Type B pancreatic cell (in vitro differentiated cells): ENCODE results near the gene MN1. TPM values are rescaled to one million over a fixed set of nuclear protein-coding genes. Genes with fewer than 3 reads are reported as not detected.
A peak's percentile ranks its signal among the peaks of the same experiment; 100 is the strongest.

Experiments used
- DNase-seq: peaks from one replicate; pipeline ENCODE4 v3.0.0; 2021; ENCODE audit warnings: mixed read lengths; ENCODE audit not compliant: unreplicated experiment; ENCODE audit errors: extremely low spot score
- H3K27ac Mint-ChIP-seq: 2 replicates; pipeline ENCODE4 v1.8.0; 2021; ENCODE audit warnings: mild to moderate bottlenecking, mixed read lengths
- H3K27me3 Mint-ChIP-seq: 2 replicates; pipeline ENCODE4 v1.8.0; 2021; ENCODE audit warnings: mixed read lengths
- H3K36me3 Mint-ChIP-seq: 2 replicates; pipeline ENCODE4 v1.8.0; 2021; ENCODE audit warnings: mixed read lengths
- H3K4me1 Mint-ChIP-seq: one replicate; pipeline ENCODE4 v1.8.0; 2021; ENCODE audit warnings: mixed read lengths; ENCODE audit not compliant: unreplicated experiment
- H3K4me3 Mint-ChIP-seq: 2 replicates; pipeline ENCODE4 v1.8.0; 2021; ENCODE audit warnings: mild to moderate bottlenecking, mixed read lengths
- H3K9me3 Mint-ChIP-seq: 2 replicates; pipeline ENCODE4 v1.8.0; 2021; ENCODE audit warnings: mixed read lengths
- total RNA-seq: library from RNA; stranded (reverse); gene quantifications from 2 replicates; pipeline ENCODE4 v1.2.1, GENCODE V29; 2021; ENCODE audit warnings: low replicate concordance
- TF ChIP-seq, protein P1 (sequence below): fragments of 200-600 bp; sonication (generic); conservative IDR thresholded peaks from 2 replicates; pipeline ENCODE4 v1.5.0; 2021; ENCODE audit warnings: antibody characterized with exemption, mild to moderate bottlenecking

Gene MN1
- total RNA-seq, 1 donor from 2014 or later = 17.0 TPM

DNA sequence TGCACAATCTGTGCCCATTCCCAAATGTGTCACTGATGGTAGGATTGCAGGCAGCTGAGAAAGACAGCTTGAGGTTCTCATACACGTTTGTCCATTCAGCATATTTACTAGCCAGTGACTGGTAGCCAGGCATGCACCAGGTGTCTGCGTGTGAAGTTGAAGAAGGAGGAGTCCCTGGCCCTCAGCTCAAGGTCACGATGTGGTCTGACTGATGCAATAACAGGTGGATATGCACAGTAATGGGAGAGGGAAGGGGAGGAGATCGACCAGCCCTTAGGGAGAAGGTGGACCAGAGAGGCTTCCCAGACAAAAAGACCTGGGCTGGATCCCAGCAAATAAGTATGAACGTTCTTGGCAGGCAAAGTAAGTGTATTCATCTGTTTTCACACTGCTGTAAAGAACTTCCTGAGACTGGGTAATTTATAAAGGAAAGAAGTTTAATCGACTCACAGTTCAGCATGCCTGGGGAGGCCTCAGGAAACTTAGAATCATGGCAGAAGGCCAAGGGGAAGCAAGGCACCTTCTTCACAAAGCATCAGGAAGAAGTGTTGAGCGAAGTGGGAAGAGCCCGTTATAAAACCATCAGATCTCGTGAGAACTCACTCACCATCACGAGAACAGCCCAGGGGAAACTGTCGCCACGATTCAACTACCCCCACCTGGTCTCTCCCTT, 96.0 kb downstream of the MN1 start:
- Mint-ChIP-seq H3K27me3 (peaks cover 10% of the 10 kb centered on the region), H3K9me3 (no peaks in the 10 kb centered on the region), H3K4me1 (peaks cover 16% of the 10 kb centered on the region), H3K27ac (no peak overlapping the region), H3K4me3 (no peak overlapping the region), H3K36me3 (no peaks in the 10 kb centered on the region)
- no peak for DNase-seq
- TF ChIP-seq, protein P1, sequence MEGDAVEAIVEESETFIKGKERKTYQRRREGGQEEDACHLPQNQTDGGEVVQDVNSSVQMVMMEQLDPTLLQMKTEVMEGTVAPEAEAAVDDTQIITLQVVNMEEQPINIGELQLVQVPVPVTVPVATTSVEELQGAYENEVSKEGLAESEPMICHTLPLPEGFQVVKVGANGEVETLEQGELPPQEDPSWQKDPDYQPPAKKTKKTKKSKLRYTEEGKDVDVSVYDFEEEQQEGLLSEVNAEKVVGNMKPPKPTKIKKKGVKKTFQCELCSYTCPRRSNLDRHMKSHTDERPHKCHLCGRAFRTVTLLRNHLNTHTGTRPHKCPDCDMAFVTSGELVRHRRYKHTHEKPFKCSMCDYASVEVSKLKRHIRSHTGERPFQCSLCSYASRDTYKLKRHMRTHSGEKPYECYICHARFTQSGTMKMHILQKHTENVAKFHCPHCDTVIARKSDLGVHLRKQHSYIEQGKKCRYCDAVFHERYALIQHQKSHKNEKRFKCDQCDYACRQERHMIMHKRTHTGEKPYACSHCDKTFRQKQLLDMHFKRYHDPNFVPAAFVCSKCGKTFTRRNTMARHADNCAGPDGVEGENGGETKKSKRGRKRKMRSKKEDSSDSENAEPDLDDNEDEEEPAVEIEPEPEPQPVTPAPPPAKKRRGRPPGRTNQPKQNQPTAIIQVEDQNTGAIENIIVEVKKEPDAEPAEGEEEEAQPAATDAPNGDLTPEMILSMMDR = no peak

GRCh38 chr22:27704581-27704980, 97.0 kb downstream of the MN1 start:
- Mint-ChIP-seq H3K27ac (no peak overlapping the region), H3K36me3 (no peaks in the 10 kb centered on the region), H3K27me3 (peaks cover 5% of the 10 kb centered on the region), H3K4me1 (peaks cover 21% of the 10 kb centered on the region), H3K4me3 (no peak overlapping the region), H3K9me3 (no peaks in the 10 kb centered on the region)
- DNase-seq = no peak
- TF ChIP-seq, protein P1 = no peak

- H3K4me1 Mint-ChIP-seq = peaks cover 20% of the 10 kb centered on the region
- H3K4me3 Mint-ChIP-seq = no peak overlapping the region
- DNase-seq = no peak
- peak overlapping the region; percentile 10 for H3K27ac Mint-ChIP-seq
- H3K36me3 Mint-ChIP-seq = no peaks in the 10 kb centered on the region
- peaks cover 6% of the 10 kb centered on the region for H3K9me3 Mint-ChIP-seq
- TF ChIP-seq, protein P1 = no peak
- peaks cover 13% of the 10 kb centered on the region for H3K27me3 Mint-ChIP-seq
Measured at GRCh38 chr22:27699383-27700019, 102.1 kb downstream of the MN1 start.

GRCh38 chr22:27698813-27699212, 102.7 kb downstream of the MN1 start:
- Mint-ChIP-seq H3K27ac (no peak overlapping the region), H3K27me3 (peaks cover 13% of the 10 kb centered on the region), H3K9me3 (peaks cover 6% of the 10 kb centered on the region), H3K4me3 (no peak overlapping the region), H3K36me3 (no peaks in the 10 kb centered on the region), H3K4me1 (peaks cover 20% of the 10 kb centered on the region)
- TF ChIP-seq, protein P1 = no peak
- no peak for DNase-seq

Other genes with a start within 250 kb of the MN1 start
- 64.4 and 73.2 TPM in 2 replicates for gene PITPNB, start 117.5 kb upstream of the MN1 start, total RNA-seq